UCSD-AML1 (cell line): ENCODE measurements around the gene IFITM2.
"Not testable (repeated sequence)": the region's sequence is repeated elsewhere in the genome, so short reads cannot be mapped to it uniquely, and the experiment has no call there.

ENCODE experiments used
- DNase-seq: peaks from one replicate; lab custom pipeline; 2025; ENCODE audit not compliant: unreplicated experiment; lab: John Stamatoyannopoulos, UW

IFITM2 gene

DNA sequence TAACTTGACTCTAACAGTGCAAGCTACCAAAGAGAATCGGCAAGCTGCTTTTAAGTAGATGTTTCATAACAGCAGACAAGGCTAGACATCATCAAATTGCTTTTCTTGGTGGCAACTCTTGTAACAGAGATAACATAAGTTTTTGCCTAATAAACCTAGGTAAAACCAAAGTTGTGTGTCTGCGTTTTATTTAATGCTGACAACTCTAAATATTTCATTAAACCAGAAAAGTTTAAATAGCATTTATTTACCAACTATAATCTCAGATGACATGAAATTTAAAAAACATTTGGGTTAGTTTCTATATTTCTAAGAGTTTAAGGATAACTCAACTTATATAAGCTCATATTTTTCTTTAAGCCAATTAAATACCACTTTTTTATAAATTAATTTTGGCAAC lies 32.3 kb downstream of the IFITM2 start:
- no peak for DNase-seq

GRCh38 chr11:340539-341512 lies 33.2 kb downstream of the IFITM2 start:
- no peak for DNase-seq

- DNase-seq: no peak
These were observed 34.7 kb downstream of the IFITM2 start for GRCh38 chr11:342328-342727.

DNA sequence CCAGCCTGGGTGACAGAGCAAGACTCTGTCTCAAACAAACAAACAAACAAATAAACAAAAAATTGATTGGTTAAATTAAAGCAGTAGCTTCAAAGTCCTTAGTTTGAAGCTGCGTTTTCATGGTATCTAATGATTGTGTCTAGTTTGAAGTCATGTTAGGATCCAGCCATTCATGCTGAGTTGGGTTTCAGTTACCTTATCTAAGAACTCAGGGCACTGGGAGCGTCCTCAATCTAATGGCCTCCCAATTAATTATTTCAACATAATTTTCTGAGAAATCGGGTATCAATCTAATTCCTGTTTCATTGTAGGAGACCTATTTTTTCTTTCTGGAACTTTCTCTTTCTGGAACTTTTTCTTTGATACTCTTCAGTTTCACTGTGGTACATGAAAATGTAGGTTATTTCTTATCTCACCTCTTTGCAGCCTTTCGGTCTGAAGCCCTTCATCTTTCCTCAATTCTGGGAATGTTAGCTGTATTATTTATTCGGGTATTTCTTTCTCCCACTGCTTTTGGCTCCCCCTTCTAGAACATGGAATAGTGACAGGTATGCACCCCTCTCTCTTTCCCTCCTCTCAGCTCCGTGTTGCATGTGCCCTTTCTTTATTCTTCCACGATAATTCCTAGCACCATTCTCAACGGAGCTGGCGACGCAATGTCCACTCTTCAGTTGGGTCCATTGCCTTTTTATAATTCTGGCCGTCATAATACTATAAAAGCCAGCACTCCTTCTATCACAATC lies 37.4 kb downstream of the IFITM2 start:
- no peak for DNase-seq

DNA sequence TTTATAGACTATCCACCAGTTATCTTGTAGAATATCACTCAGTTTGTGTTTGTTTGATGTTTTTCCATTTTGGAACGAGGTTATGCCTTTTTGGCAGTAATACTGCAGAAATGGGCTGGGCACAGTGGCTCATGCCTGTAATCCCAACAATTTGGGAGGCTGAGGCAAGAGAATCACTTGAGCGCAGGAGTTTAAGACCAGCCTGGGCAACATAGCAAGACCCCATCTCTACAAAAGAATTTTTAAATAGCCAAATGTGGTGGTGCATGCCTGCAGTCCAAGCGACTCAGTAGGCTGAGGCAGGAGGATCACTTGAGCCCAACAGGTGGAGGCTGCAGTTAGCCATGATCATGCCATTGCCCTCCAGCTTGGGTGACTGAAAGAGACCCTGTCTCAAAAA lies 38.9 kb downstream of the IFITM2 start:
- DNase-seq: no peak

DNA sequence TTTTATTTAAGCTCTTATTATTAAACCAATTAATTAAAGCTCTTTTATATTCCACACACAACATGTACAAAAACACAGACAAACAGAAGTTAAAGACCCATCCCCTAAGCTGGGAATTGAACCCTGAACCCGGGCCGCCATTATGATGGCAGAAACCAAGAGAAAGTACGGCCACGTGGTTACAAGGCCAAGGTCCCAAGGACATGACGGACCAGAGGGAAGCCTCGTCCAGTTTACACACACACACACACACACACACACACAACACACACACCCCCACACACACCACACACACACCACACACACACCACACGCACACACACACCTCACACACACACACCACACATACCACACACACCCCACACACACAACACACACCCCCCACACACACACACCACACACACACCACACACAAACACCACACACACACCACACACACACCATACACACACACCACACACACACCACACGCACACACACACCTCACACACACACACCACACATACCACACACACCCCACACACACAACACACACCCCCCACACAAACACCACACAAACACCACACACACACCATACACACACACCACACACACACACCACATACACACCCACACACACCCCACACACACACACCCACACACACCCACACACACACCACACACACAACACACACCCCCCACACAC lies 41.8 kb downstream of the IFITM2 start:
- DNase-seq: not testable (repeated sequence)

DNA sequence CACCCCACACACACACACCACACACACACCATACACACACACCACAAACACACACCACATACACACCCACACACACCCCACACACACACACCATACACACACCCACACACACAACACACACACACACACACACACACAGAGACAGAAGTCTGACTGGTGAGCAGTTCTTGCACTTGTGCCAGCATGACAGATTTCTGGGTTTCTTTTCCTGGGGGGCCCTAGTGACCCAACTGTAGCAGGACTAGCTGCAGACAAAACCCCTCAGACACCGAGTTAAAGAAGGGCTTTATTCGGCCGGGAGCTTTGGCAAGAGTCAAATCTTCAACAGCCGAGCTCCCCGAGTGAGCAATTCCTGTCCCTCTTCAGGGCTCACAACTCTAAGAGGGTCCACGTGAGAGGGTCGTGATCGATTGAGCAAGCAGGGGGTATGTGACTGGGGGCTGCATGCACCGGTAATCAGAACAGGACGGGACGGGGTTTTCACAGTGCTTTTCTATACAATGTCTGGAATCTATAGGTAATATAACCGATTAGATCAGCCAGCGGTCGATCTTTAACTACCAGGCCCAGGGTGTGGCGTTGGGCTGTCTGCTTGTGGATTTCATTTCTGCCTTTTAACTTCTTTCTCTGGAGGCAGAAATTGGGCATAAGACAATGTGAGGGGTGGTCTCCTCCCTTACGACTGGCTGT lies 42.6 kb downstream of the IFITM2 start:
- DNase-seq: not testable (repeated sequence)

GRCh38 chr11:350723-351255 lies 43.2 kb downstream of the IFITM2 start:
- peak; percentile 40 for DNase-seq

GRCh38 chr11:351411-351810 lies 43.8 kb downstream of the IFITM2 start:
- DNase-seq: no peak

DNA sequence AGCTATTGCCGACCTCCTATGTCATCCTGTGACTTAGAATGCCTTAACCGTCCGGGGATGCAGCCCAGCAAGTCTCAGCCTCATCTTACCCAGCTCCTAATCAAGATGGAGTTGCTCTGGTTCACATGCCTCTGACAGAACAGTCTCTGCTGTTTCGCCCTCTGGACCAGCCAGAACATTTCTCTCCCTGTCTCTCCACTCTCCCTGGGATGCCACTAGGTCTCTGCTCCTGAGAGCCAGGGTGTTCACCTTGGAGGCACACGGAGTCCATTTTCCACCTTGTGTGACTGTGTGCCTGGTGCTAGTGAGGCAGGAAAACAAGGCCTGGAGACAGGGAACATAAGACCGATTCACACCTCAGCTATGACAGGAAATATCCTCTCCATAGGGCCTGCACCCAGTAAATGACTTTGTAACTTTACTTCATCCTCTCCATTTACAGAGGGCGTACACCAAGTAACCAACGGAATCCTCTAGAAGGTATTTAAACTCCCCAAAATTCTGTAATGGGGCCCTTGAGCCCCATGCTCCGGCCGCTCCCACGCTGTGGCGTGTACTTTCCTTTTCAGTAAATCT lies 44.9 kb downstream of the IFITM2 start:
- DNase-seq: no peak

- no peak for DNase-seq
These were observed 45.7 kb downstream of the IFITM2 start for GRCh38 chr11:353179-353873.

- DNase-seq: peak; percentile 89
These were observed 48.2 kb downstream of the IFITM2 start for GRCh38 chr11:355581-356458.

GRCh38 chr11:356610-357009 lies 49.0 kb downstream of the IFITM2 start:
- DNase-seq: no peak

DNA sequence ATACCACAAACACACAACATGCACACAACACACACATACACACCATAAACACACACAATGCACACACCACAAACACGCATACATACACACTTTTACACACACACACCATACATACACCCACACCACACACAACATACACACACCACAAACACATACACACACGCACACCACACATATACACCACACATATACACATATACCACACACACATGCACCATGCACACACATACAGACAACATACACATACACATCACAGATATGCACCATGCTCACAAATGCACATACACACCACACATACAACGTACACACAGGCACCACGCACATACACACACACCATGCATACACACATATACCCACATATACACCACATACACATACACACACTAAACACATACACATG lies 50.0 kb downstream of the IFITM2 start:
- DNase-seq: no peak

- DNase-seq: no peak
These were observed 50.6 kb downstream of the IFITM2 start for GRCh38 chr11:358129-358800.
